A549 (cell line): Measurements from ENCODE around the gene TPH1.

ENCODE experiments used
- JUN ChIP-seq, 2 experiments: fragments of >200 bp; sonication (Bioruptor Twin); formaldehyde crosslinking; IDR thresholded peaks; 2 replicates in 1 of 2; 3 replicates in 1 of 2; pipeline ENCODE4 v1.6.1; 2016 to 2017
- REST ChIP-seq: fragments of 200-600 bp; sonication (generic); IDR thresholded peaks from 2 replicates; pipeline ENCODE4 v1.6.1; 2016; ENCODE audit warnings: antibody characterized with exemption, mild to moderate bottlenecking, moderate library complexity
- TF ChIP-seq, protein P1 (sequence below): fragments of >200 bp; sonication (Bioruptor Twin); formaldehyde crosslinking; IDR thresholded peaks from 3 replicates; pipeline ENCODE4 v1.5.1; 2016

GRCh38 chr11:18013790-18014507 lies 32.1 kb downstream of the TPH1 start:
- TF ChIP-seq REST (no peak), JUN (IDR thresholded peaks at IDR 0.05) (no peak)
- TF ChIP-seq, protein P1, sequence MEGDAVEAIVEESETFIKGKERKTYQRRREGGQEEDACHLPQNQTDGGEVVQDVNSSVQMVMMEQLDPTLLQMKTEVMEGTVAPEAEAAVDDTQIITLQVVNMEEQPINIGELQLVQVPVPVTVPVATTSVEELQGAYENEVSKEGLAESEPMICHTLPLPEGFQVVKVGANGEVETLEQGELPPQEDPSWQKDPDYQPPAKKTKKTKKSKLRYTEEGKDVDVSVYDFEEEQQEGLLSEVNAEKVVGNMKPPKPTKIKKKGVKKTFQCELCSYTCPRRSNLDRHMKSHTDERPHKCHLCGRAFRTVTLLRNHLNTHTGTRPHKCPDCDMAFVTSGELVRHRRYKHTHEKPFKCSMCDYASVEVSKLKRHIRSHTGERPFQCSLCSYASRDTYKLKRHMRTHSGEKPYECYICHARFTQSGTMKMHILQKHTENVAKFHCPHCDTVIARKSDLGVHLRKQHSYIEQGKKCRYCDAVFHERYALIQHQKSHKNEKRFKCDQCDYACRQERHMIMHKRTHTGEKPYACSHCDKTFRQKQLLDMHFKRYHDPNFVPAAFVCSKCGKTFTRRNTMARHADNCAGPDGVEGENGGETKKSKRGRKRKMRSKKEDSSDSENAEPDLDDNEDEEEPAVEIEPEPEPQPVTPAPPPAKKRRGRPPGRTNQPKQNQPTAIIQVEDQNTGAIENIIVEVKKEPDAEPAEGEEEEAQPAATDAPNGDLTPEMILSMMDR = no peak
